ENCODE results near the gene NSFL1C.

- TF ChIP-seq CTCF (IDR thresholded peaks at IDR 0.05 in 2 of 3, conservative IDR thresholded peaks at IDR 0.05 in 1 of 3; ENCODE audit: insufficient read depth in 2 of 3, low read depth in 1 of 3, low read length in 3 of 3) (no peak), E2F6 (IDR thresholded peaks at IDR 0.05; ENCODE audit: borderline replicate concordance in 1 of 2, extremely low read depth in 1 of 2, insufficient read depth in 1 of 2, insufficient read length in 1 of 2, low read depth in 1 of 2, low read length in 1 of 2, poor library complexity in 1 of 2, severe bottlenecking in 1 of 2) (no peak), HNRNPH1 (optimal IDR thresholded peaks at IDR 0.05; ENCODE audit: low read depth, low read length) (no peak), FOXA3 (CRISPR knock-in tag; conservative IDR thresholded peaks at IDR 0.05 in 1 of 2, IDR thresholded peaks at IDR 0.05 in 1 of 2) (no peak), HDGF (IDR thresholded peaks at IDR 0.05) (no peak), POLR2A (conservative IDR thresholded peaks at IDR 0.05) (no peak), SMARCB1 (IDR thresholded peaks at IDR 0.05; ENCODE audit: insufficient read length, low read depth) (no peak), MED1 (CRISPR knock-in tag; IDR thresholded peaks at IDR 0.05; ENCODE audit: borderline replicate concordance) (no peak), STAG1 (CRISPR knock-in tag; IDR thresholded peaks at IDR 0.05; ENCODE audit: borderline replicate concordance) (no peak), SIN3B (IDR thresholded peaks at IDR 0.05; ENCODE audit: low read depth) (no peak)
Measured at GRCh38 chr20:1499528-1500420, 33.1 kb upstream of the NSFL1C start.
